Spleen (tissue), 11 donors: ENCODE results near the gene PPIL6. TPM values are rescaled to one million over a fixed set of nuclear protein-coding genes. Genes with fewer than 3 reads are reported as not detected.

Experiments used
- DNase-seq: peaks from one replicate; pipeline ENCODE4 v3.0.0-alpha.2; 2020
- H3K27ac ChIP-seq, 8 donors: fragments of 200-600 bp; sonication (generic) in 7 of 8; 1 replicate in 4 of 8; 2 replicates in 4 of 8; pipeline versions ENCODE4 v1.5.0 to v1.8.0; 2016 to 2021; ENCODE audit warnings: inconsistent platforms in 4 of 8, mild to moderate bottlenecking in 4 of 8, moderate library complexity in 1 of 8
- H3K27me3 ChIP-seq, 7 donors: fragments of 200-600 bp; sonication (generic) in 6 of 7; replicated peaks in 1 of 7; 1 replicate in 4 of 7; 2 replicates in 3 of 7; pipeline versions ENCODE4 v1.5.0 to v1.8.0; 2016 to 2021; ENCODE audit warnings: inconsistent platforms in 3 of 7, mild to moderate bottlenecking in 1 of 7
- H3K36me3 ChIP-seq, 6 donors: fragments of 200-600 bp; sonication (generic) in 5 of 6; 1 replicate in 4 of 6; 2 replicates in 2 of 6; pipeline versions ENCODE4 v1.5.0 to v1.8.0; 2016 to 2021; ENCODE audit warnings: inconsistent platforms in 2 of 6
- H3K4me1 ChIP-seq, 6 donors: fragments of 200-600 bp; sonication (generic) in 5 of 6; 1 replicate in 3 of 6; 2 replicates in 3 of 6; pipeline versions ENCODE4 v1.5.0 to v1.8.0; 2016 to 2021; ENCODE audit warnings: inconsistent platforms in 3 of 6
- H3K4me3 ChIP-seq, 8 donors: fragments of 200-600 bp; sonication (generic) in 7 of 8; 1 replicate in 4 of 8; 2 replicates in 4 of 8; pipeline versions ENCODE4 v1.5.0 to v1.8.0; 2016 to 2021; ENCODE audit warnings: inconsistent platforms in 4 of 8, mild to moderate bottlenecking in 4 of 8, moderate library complexity in 2 of 8
- H3K9me3 ChIP-seq, 8 donors: fragments of 200-600 bp; sonication (generic) in 7 of 8; 1 replicate in 4 of 8; 2 replicates in 4 of 8; pipeline versions ENCODE4 v1.5.0 to v1.8.0; 2016 to 2021; ENCODE audit warnings: inconsistent platforms in 4 of 8
- CTCF ChIP-seq, 11 experiments: fragments of 200-600 bp in 7 of 11; fragments of 450-650 bp in 4 of 11; sonication (generic) in 4 of 11; IDR thresholded peaks in 8 of 11; conservative IDR thresholded peaks in 3 of 11; 1 replicate in 7 of 11; 2 replicates in 4 of 11; pipeline versions ENCODE4 v1.4.0 to v1.8.0; 2016 to 2021; ENCODE audit warnings: antibody characterized with exemption in 11 of 11, inconsistent platforms in 4 of 11, mild to moderate bottlenecking in 1 of 11
- POLR2A ChIP-seq, 3 donors: fragments of 450-650 bp; IDR thresholded peaks; one replicate each; pipeline ENCODE4 v1.5.1; 2017; ENCODE audit warnings: antibody characterized with exemption in 3 of 3, mild to moderate bottlenecking in 1 of 3
- POLR2AphosphoS5 ChIP-seq, 3 donors: sonication (generic); formaldehyde crosslinking; IDR thresholded peaks; one replicate each; pipeline ENCODE4 v1.5.1; 2017; ENCODE audit warnings: antibody characterized with exemption in 3 of 3
- WGBS, 5 donors: extraction: QIAGEN DNeasy Blood & Tissue Kit in 3 of 5; methylation state at CpG; one replicate each; pipeline versions ENCODE4 v1.1.5 to v1.1.7; 2013 to 2018; 5-methylcytosine and 5-hydroxymethylcytosine counted together
- intact Hi-C: fragments of 100-400 bp; cut with DNase I; formaldehyde crosslinking; loops from one replicate; pipeline ENCODE4 v1.15.0; 2023; ENCODE audit warnings: low total_unique reads
- polyA plus RNA-seq, 3 donors: library from polyadenylated mRNA; stranded (reverse); fragments of 200-250 nt; gene quantifications; one replicate each; pipeline ENCODE4 v1.2.1, GENCODE V29; 2013
- total RNA-seq, 7 donors: library from RNA; depleted of rRNA in 3 of 7; stranded (reverse); fragments of >200 nt in 3 of 7; fragmentation: NEBNext Ultra II Directional in 4 of 7; extraction: Animal tissue kit (Norgen Biotek cat#: 25700) in 4 of 7; gene quantifications; one replicate each; pipeline versions ENCODE4 v1.1.0 to v1.2.1, GENCODE V29; 2016 to 2021
- donor health status: healthy with polysubstance abuse.
- donor health status: DM: no; HTN: no; CAD: no; lungs with moderate emphysema.
- donor health status: DM: no; HTN: no; CAD: no.
- donor health status: Bipolar disorder and iron deficiency.
- donor health status: healthy.
- donor health status: DM: no; HTN: no; CAD: no.
- donor health status: DM: yes; HTN: yes; CAD: no.

Gene PPIL6
- total and polyA plus RNA-seq, 10 donors: 0.13 to 4.8 (median 0.78) TPM

DNA sequence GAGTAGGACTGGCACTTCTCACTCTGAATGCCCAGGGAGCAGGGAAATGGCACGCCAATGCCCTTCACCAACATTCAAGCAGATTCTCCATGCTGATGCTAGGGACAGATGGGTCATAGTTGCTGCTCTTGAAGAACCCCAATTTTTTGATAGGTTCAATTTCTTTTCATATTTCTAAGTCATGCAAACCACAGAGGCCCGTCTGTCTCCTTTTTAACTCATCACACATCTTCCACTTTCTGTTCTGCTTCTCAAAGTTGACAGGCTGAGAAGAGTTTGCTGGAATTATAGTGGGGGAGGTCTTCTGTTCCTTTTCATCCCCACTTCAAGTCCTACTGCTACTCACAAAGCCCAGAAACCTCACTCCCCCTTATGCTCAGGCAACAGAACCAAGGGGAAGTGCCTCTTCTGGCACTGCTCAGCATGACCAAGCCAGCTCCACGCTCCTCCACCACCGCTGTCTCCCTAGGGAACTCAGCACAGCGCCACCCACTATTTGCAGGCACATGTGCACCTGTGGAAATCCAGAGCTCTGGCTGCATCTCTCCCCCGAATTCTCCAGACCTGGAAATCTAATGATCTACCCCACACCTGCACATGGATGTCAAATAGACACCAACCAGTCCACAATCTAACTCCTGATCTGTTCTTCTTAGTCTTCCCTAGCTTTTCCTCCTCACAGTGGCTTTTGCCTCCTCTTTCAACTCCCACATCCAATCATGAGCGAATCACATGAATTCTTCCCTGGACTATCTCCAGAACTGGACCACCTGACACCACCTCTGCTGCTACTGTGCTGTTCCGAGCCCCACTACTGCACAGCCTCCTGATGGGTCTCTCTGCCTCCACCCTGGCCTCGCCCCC lies 31.9 kb upstream of the PPIL6 start:
- Histone ChIP-seq H3K36me3 (peaks cover 0 to 100% (median 77%) of the 10 kb centered on the region in 6 donors), H3K4me1 (peaks cover 8 to 73% (median 31%) of the 10 kb centered on the region in 6 donors), H3K27me3 (no peaks in the 10 kb centered on the region), H3K9me3 (no peaks in the 10 kb centered on the region), H3K4me3 (no peak overlapping the region), H3K27ac (peak overlapping the region in 1 of 8 donors; percentile 37)
- DNase-seq: no peak
- intact Hi-C loops: no loop called here
- no peak for TF ChIP-seq CTCF (IDR thresholded peaks at IDR 0.05 in 8 of 11, conservative IDR thresholded peaks at IDR 0.05 in 3 of 11)
- TF ChIP-seq POLR2AphosphoS5 (IDR thresholded peaks at IDR 0.05): peak in 1 of 3 donors; percentile 49
- 72 to 85% (median 80%) methylated on average over 7 to 9 of the region's 9 CpGs for WGBS, 5 donors

GRCh38 chr6:109471105-109471810 lies 30.8 kb upstream of the PPIL6 start:
- intact Hi-C loops: no loop called here
- Histone ChIP-seq H3K27me3 (no peaks in the 10 kb centered on the region), H3K27ac (peak overlapping the region in 1 of 8 donors; percentile 37), H3K4me3 (no peak overlapping the region), H3K36me3 (peaks cover 0 to 100% (median 82%) of the 10 kb centered on the region in 6 donors), H3K9me3 (no peaks in the 10 kb centered on the region), H3K4me1 (peaks cover 3 to 64% (median 20%) of the 10 kb centered on the region in 6 donors)
- no peak for DNase-seq
- TF ChIP-seq POLR2A (IDR thresholded peaks at IDR 0.05) (no peak), CTCF (IDR thresholded peaks at IDR 0.05 in 8 of 11, conservative IDR thresholded peaks at IDR 0.05 in 3 of 11) (no peak), POLR2AphosphoS5 (IDR thresholded peaks at IDR 0.05) (no peak)
- WGBS, 5 donors: 87 to 91% (median 88%) methylated on average over 3 to 5 of the region's 5 CpGs

DNA sequence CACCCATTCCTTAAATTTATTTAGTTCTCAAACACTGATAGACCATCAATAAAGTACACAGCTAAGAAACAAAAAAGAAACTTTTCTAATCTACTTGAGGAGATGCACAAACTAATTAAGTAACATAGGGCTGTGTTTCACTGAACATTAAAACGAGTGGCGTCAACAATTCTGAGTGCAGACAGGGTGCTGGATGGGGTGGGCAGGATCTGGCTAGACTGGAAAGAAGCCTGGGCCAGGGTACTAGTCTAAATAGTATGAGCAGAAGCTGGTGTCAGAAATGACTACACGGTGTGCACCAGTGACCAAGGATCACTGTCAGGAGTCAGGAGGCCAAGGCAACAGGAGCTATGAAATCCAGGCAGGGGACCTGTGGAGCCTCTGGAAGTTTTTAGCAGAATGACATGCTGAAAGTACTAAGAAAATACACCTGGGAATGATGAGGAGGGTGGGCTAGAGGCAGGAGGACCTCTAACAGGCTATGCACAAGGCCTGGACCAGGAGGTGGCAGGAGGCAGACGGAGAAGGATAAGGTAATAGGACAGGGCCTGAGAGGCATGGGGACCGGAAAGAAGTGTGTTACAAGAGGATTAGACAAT lies 29.3 kb upstream of the PPIL6 start:
- peak overlapping the region in 1 of 8 donors; percentile 49 for H3K27ac ChIP-seq
- peaks cover 2 to 100% (median 81%) of the 10 kb centered on the region in 6 donors for H3K36me3 ChIP-seq
- WGBS, 5 donors: 75 to 94% (median 84%) methylated on average over 5 of the region's 5 CpGs
- intact Hi-C loops: no loop called here
- H3K9me3 ChIP-seq: no peaks in the 10 kb centered on the region
- no peak overlapping the region for H3K4me3 ChIP-seq
- H3K27me3 ChIP-seq: no peaks in the 10 kb centered on the region
- TF ChIP-seq CTCF (IDR thresholded peaks at IDR 0.05 in 8 of 11, conservative IDR thresholded peaks at IDR 0.05 in 3 of 11): no peak
- no peak for TF ChIP-seq POLR2AphosphoS5 (IDR thresholded peaks at IDR 0.05)
- TF ChIP-seq POLR2A (IDR thresholded peaks at IDR 0.05): no peak
- H3K4me1 ChIP-seq: peaks cover 3 to 67% (median 16%) of the 10 kb centered on the region in 6 donors
- no peak for DNase-seq
